GM18873 (cell line): Measurements from ENCODE around the gene FAM78A.
"Not testable (repeated sequence)": the region's sequence is repeated elsewhere in the genome, so short reads cannot be mapped to it uniquely, and the experiment has no call there.

Source experiments
- ATAC-seq: cut with Tn5 transposase; IDR thresholded peaks from one replicate; pipeline ENCODE4 v1.9.1; 2021; ENCODE audit warnings: mild to moderate bottlenecking, moderate library complexity, moderate number of reproducible peaks; ENCODE audit not compliant: unreplicated experiment, low FRiP score

Gene FAM78A

GRCh38 chr9:131282688-131283422 is 6.5 kb upstream of the FAM78A start:
- ATAC-seq = no peak

GRCh38 chr9:131282175-131282574 is 5.9 kb upstream of the FAM78A start:
- ATAC-seq = no peak

GRCh38 chr9:131281119-131281965 is 5.0 kb upstream of the FAM78A start:
- no peak for ATAC-seq

GRCh38 chr9:131280660-131281059 is 4.3 kb upstream of the FAM78A start:
- no peak for ATAC-seq

- no peak for ATAC-seq
These were observed 3.7 kb upstream of the FAM78A start for GRCh38 chr9:131279863-131280570.

- no peak for ATAC-seq
These were observed 3.0 kb upstream of the FAM78A start for GRCh38 chr9:131279196-131279862.

GRCh38 chr9:131278702-131279111 is 2.4 kb upstream of the FAM78A start:
- no peak for ATAC-seq

GRCh38 chr9:131277910-131278701 is 1.8 kb upstream of the FAM78A start:
- ATAC-seq = no peak

GRCh38 chr9:131277287-131277909 is 1.1 kb upstream of the FAM78A start:
- ATAC-seq = no peak

GRCh38 chr9:131276891-131277286 is 579 bp upstream of the FAM78A start:
- ATAC-seq = no peak

GRCh38 chr9:131275332-131276093 is 797 bp downstream of the FAM78A start:
- ATAC-seq = no peak

GRCh38 chr9:131274674-131275331 is 1.5 kb downstream of the FAM78A start:
- ATAC-seq = no peak

GRCh38 chr9:131273856-131274673 is 2.2 kb downstream of the FAM78A start:
- ATAC-seq = no peak

GRCh38 chr9:131273146-131273855 is 3.0 kb downstream of the FAM78A start:
- ATAC-seq = no peak

GRCh38 chr9:131272212-131272611 is 4.1 kb downstream of the FAM78A start:
- ATAC-seq = no peak

- no peak for ATAC-seq
These were observed 4.8 kb downstream of the FAM78A start for GRCh38 chr9:131271506-131271931.

GRCh38 chr9:131271016-131271273 is 5.4 kb downstream of the FAM78A start:
- not testable (repeated sequence) for ATAC-seq
